NCI-H2107 treated with DMSO at 0.1 percent for 48 hours (cell line): Measurements from ENCODE around the gene DNAJC22.
A peak's percentile ranks its signal among the peaks of the same experiment; 100 is the strongest.

ENCODE experiments used
- DNase-seq: peaks from one replicate; lab custom pipeline; 2025; ENCODE audit not compliant: unreplicated experiment; lab: John Stamatoyannopoulos, UW

Gene DNAJC22

DNA sequence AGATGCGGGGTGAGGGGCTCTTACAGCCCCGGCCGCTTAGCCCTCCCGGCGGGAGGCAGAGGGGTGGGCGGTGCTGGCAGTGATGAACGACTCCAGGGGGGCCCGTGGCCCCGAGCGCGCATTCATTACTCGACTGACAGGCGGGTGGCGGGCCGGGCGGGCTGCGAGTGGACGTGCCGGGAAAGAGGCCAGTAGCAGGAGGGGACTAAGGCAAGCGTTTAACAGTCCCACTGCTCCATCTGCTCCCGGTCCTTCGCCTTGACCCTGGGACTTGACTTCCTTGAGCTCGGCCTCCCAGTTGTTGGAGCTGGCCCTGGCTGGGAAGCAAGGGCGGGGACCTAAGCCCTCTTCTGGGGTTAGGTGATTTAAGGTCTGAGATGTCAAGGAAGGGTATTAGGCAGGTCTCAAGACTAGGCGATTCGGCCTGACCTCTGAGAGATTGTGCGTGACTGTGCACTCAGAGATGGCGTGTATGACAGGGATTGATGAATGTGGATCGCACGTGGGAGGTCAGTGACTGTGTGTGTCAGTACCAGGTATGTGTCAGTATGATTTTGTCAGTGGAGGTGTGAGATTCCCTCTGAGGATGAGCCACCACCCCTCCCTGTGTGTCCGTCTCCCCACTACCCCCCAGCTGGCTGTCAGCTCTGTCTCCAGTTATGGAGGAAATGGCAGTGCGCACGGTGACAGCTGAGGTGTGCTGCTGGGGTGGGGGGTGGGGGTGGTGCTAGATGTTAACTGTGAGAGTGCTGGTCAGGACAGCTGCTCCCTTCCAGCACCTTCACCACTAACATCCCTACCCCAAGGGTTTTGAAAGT, 3.6 kb upstream of the DNAJC22 start:
- DNase-seq, result no peak

DNA sequence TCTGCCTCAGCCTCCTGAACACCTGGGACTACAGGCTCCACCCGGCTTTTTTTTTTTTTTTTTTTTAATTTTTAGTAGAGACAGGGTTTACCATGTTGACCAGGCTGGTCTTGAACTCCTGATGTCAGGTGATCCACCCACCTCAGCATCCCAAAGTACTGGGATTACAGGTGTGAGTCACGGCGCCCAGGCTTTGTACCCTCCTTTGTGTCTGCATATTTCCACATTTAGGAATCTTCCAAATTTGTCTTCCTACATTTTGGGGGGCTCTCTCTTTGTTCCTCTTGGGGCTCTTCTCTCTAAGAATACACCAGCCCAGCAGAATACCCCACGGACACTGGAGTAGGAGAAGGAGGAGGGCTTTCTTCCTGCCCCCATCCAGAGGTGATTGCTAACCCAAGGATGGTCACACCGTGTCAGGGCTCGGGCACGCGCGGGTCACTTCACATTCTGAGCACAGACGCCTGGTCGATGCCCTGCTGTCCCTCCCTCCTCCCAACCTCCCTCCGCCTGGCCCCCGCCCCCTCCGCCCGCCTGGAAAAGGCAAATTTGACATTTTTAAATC, 2.1 kb upstream of the DNAJC22 start:
- no peak for DNase-seq

DNA sequence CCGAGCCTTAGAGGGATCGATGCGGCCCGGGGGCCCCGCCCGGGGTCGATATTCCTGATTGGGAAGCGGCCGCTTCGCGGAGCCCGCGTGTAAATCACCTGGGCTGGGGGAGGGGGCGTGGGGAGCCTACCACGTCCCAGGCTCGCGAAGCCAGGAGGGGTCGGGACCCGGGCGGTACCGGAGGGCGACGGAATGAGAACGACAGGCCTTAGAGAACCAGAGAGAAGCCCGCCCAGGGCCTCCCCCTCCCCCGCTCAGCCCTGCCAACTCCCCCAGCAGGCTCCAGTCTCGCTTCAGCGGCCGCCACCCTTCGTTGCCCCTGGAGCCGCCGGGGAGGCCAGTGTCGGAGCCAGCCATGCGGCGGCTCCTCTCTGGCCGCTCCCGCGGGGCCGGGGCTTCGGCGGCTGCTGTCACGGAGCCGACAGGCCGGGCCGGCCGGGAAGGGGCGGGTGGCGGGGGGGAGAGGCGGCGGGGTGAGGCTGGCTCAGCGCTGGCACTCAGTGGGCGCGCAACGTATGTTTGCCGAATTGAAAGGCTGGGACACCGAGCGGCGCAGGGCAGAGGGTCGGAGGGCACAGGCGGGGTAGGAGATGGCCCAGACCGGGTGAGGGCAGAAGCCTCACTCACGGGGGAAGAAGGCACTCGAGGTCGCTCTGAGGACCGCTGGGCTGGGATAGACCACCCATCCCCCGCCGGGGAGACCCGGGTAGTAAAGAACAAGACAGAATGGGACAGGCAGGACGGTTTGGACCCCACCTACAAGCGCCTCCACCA, 1.4 kb upstream of the DNAJC22 start:
- DNase-seq, result no peak

DNA sequence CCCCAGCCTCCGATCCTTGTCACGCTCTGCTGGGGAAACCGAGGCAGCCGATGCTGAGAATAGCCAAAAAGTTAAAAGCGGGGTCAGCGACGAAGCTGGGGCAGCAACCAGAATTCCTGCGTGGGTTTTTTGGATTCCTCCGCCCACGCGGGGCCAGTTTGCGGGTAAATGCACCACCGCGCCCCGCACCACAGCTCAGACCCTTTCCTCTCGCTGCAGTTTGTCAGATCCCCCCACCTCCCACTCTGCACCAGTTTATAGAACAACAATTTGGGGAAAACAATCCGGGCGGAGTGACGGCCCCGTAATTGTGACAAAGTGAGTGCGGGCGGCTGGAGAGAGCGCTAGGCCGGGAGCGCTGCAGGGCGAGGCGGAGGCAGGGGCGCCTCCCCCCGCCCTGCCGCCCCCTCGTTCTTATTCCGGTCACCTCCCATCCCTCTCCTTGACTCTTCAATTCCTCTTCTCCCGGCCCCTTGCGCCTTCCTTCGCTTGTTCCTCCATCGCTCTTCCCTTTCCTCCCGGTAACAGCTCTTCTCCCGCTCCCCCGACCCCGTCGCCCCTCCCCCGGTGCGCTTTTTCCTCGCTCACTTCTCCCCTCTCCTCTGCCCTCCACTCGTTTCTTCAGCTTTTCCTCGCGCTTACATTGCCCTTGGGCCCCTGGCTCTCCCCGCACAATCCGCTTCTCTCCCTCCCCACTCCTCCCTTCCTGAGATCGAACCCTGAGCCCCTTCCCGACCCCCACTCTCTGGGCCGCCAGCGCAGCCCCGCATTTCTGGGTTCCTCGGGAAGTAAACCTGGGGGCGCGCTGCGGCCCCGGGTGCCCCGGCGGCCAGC, 646 bp upstream of the DNAJC22 start:
- DNase-seq, result no peak

DNA sequence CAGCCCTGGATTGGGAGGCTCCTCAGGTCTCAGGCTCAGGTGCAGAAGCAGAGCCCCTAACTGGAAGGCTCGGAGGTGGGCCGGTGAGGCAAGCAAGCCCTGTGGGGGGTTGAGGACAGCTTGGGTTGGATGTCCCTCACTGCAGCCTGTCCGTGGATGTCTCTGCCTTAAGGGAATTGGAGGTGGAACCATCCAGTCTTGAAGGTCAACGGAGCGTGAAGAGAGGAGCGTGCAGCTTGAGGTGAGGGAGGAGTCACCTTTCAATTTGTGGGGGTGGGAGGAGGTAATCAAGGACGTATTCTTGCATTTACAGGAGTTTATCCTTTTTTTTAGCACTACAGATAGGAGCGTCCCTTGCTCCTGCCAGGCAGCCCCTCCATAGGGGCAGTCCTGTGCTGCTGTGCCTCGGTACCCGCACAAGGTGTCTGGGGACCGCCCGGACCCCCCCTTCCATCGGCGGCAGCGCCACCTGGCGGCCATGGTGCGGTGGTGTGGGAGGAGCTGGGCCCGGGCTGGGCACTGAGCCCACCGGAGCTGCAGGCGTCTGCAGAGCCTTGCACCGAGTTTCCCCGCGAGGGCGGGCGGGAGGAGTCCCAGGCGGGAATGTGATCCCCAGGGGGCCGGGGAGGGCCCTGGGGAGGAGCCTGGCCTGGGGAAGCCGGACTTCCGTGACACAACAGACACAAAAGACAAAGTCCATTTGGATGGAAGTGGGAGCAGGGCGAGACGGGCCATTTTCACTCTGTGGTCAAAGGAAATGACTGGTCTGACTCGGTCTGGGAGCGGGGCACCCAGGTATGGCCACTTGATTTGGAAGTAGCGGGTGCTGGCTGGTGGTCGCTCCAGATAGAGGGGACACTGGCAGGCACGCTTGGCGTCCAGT, 864 bp downstream of the DNAJC22 start:
- DNase-seq, result peak; percentile 39

DNA sequence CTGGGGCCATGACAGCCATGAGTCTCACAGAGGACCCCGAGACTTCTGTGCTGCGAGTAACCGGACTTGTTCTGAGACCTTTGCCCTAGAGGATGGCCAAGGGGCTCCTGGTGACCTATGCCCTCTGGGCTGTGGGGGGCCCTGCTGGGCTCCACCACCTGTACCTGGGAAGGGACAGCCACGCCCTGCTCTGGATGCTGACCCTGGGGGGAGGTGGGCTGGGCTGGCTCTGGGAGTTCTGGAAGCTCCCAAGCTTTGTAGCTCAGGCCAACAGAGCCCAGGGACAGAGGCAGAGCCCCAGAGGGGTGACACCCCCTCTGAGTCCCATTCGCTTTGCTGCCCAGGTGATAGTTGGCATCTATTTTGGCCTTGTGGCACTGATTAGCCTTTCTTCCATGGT, 2.1 kb downstream of the DNAJC22 start:
- DNase-seq, result no peak

DNA sequence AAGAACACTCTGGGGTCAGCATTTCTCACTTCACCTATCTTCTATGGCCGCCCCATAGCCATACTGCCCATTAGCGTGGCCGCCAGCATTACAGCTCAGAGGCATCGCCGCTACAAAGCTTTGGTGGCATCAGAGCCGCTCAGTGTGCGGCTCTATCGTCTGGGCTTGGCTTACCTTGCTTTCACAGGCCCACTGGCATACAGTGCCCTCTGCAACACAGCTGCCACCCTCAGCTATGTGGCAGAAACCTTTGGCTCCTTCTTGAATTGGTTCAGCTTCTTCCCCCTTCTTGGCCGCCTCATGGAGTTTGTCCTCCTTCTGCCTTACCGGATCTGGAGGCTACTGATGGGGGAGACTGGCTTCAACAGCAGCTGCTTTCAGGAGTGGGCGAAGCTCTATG, 2.6 kb downstream of the DNAJC22 start:
- no peak for DNase-seq

DNA sequence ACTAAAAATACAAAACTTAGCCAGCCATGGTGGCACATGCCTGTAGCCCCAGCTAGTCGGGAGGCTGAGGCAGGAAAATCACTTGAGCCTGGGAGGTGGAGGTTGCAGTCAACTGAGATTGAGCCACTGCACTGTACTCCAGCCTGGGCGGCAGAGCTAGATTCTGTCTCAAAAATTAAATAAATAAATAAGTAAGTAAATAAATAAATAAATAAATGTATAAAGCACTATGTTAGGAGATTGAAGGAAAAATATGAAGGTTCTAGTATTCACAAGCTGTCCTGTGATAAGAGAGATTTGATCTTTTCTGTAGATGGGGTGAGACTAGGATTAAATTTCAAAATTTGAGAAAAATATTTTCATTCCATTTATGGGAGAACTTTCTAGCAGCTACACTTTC, 5.7 kb downstream of the DNAJC22 start:
- no peak for DNase-seq

DNA sequence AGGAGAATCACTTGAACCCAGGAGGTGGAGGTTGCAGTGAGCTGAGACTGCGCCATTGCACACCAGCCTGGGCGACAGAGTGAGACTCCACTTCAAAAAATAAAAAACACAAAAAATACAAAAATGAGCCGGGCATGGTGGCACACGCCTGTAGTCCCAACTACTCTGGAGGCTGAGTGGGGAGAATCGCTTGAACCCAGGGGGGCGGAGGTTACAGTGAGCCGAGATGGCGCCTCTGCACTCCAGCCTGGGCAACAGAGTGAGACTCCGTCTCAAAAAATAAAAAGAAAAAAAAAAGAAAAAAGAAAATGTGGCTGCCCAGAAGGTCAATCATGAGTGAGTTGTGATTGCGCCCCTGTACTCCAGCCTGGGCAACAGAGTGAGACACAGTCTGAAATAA, 9.2 kb downstream of the DNAJC22 start:
- no peak for DNase-seq

DNA sequence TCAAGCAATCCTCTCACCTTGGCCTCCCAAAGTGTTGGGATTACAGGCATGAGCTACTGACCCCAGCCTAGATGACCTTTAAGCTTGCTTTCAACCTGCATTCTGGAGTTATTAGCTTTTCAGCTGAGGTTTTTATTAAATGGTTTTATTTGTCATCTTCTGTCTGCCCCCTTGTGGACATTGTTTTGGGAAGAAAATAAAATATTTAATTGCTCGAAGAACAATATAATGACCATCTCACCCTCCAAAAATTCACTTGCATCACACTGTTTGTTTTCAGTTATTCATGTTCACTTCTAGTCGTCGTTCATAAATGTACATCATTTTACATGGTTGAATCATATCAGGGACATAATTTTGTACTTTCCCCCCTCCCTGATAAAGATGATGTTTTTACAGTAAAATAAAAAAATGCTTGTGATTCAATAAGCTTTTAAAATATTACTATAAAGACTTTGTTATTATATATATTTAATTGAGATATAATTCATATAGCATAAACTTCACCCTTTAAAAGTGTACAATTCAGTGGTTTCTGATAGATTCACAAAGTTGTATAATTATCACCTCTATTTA, 10.5 kb downstream of the DNAJC22 start:
- DNase-seq, result no peak

DNA sequence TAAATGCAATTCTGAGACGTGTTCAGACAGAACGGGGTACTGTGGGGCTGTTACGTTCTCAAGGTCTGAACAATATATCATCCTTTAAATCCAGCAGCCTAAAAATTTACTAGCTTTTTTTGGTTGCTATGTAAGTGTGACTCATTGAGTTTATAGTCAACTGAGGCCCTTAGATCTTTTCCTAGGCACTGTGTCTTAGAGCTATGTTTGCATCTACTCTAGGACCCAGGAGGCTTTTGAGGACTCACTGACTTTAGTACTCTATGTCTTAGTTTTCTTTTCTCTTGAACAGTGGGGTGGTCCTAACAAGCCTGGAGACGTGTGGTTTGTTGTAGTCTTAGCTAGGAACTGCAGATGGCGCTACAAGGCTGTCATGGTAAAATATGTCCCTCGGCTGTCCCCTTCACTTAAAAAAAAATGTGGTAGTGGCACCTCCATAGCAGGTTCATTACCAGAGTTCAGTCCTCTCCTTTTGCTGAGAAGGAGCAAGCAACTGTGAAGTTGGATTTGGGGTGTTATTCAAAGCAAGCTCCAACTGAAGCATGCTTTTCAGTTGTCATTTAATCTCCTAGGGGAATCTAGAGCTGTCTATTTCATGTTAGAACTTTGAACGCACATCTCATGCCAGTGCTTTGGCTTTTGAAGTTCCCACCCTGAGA, 11.9 kb downstream of the DNAJC22 start:
- DNase-seq, result peak; percentile 74

DNA sequence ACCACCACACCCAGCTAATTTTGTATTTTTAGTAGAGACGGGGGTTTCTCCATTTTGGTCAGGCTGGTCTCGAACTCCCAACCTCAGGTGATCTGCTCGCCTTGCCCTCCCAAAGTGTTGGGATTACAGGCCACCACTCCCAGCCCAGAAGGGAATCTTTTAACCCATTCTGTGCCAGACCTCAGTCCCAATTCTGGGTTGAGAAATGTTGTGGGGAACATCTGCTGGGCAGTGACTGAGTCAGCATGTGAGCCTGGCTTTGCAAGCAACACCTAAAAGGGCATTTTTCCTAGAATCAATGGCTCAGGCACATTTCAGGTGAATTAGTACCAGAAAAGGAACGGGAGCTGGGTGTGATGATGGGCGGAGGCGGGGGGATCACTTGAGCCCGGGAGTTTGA, 13.0 kb downstream of the DNAJC22 start:
- DNase-seq, result no peak

DNA sequence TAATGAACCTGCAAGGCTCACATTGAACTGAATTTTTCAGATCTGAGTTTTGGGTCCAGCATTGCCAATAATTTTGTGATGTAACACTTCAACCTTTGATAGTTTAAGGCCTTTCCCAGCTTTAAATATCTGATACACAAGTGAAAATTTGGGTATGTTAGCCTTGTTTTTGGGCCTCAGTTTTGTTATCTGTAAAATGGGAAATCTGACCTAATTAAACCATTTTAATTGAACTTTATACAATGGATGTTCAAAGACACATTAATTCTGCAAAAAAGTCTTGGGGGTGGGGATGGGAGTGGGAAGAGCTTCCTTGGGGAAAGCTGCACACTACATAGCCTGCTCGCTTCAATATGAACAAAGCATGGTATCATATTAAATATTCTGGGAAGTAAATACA, 15.4 kb downstream of the DNAJC22 start:
- no peak for DNase-seq

DNA sequence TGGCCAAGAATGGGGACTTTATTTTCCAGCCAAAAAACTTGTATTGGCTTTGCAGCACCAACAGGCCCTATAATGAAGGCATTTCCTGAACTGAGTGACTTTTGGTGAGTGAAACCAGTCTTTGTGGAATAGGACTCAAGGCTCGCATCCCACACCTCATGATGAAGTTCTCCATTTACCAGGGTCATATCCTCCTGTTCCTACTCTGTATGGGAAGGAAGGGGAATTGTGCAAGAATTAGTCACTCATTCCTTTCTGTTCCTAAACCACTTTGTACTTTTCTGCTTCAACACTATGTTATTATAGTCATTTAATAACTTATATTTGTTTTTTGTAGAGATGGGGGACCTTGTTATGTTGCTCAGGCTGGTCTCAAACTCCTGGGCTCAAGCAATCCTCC, 18.3 kb downstream of the DNAJC22 start:
- DNase-seq, result no peak

DNA sequence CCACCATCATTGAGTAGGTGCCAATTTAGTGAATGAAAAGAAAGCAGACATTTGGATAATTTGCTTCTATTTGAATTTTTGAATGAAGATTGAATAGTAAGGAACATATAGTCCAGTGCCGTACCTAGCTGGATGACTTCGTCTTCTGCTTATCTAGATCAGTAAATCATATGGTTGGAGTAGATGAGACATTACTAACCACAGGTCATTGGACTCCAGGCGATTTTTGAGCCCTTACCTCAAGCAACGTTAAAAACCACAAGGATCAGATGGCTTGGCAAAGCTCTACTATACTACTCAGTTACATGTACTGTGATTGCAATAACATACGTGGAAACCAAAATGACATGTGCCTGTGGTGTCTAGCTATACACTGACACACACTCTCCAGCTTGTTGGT, 18.9 kb downstream of the DNAJC22 start:
- peak; percentile 22 for DNase-seq

DNA sequence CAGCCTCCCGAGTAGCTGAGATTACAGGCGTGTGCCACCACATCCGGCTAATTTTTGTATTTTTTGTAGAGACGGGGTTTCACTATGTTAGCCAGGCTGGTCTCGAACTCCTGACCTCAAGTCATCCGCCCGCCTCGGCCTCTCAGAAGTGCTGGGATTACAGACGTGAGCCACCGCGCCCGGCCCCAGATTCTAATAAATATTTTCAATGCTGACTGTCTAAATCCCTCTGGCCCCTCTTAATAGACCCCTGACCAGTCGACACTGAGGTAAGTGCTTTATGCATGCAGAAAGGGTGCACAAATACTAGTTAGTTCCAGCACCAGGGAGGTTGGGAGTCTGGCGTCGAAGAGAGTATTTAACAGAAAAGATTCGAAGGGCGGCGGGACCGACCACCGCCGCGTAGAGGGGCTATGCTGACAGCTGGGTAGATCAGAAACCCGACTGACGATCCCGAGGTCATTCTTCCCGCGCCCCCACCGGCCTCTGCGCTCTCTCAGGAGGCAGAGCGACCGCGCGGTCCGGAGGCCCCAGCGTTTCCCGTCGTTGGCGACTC, 19.5 kb downstream of the DNAJC22 start:
- no peak for DNase-seq

DNA sequence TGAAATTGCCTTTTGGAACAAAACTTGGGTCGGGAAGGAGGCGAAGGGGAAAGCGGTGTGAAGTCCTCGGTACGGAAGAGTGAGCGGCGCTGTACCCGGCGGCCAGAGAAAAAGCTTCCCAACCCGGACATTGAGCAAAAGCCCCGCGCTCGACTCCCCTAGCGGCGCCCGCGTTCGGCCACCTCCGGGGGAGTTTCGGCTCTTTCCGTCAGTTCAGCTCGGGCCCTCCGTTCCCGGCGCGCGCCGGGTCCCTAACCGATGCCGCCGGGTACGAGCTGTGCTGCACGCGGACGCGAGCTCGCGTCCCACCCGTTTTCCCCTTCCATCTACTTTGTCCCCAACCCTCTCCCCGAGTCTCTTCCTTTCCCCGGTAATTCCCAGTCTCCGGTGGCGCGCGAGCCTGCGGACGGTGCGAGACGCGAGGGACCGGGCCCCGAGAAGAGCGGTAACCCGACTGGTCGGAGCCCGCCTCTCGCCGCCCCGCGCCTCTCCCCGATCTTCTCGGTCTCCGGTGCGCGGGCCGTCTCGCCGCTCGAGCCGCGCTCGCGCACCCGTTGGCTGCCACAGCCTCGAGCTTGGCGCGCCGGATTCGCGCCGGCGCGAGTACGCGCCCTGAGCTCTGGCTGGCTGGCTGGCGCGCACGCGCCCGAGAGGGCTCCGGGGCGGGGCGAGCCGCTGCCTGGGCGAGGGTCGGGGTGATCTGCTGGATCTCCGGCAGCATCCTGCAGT, 20.1 kb downstream of the DNAJC22 start:
- peak; percentile 71 for DNase-seq
